ENCODE results near the gene DRAM1. TPM values are rescaled to one million over a fixed set of nuclear protein-coding genes. Genes with fewer than 3 reads are reported as not detected.

Gene DRAM1
- total and polyA plus RNA-seq, 4 experiments from 2014 or later = 0.83 to 2.8 (median 2.5) TPM

DNA sequence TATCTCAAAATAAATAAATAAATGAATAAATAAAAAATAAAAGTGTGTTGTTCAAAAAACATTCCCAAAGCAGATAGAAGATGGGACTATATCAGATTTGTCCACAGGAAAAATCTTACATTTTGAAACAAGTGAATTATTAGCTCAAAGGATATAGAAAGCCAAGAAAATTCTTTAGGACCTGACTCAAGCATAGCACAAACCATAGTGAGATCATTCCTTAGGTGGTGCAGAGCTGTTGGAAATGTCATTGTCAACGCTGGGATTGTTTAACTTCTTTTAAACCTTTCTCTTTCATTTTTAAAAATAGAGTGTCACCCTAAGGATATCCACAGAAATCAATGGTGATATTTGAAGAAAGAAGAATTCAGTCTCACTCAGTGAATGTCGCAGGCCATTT is 43.5 kb downstream of the DRAM1 start:
- POLR2A ChIA-PET (ENCODE audit: partially characterized antibody) = no interaction called here
- no peak for DNase-seq
- Histone ChIP-seq H3K36me3 (ENCODE audit: insufficient read depth, low read length) (no peaks in the 10 kb centered on the region), H3K4me3 (ENCODE audit: low read length in 2 of 2) (no peak overlapping the region), H3K27me3 (ENCODE audit: insufficient read depth, low read length) (no peaks in the 10 kb centered on the region), H3K4me1 (ENCODE audit: insufficient read depth, low read length) (peaks cover 10% of the 10 kb centered on the region), H3K27ac (ENCODE audit: low read depth, low read length) (no peak overlapping the region), H3K9me3 (ENCODE audit: control insufficient read depth in 1 of 2, low read length in 2 of 2) (no peaks in the 10 kb centered on the region)
- H3K27ac Mint-ChIP-seq = no peak overlapping the region
- H3K36me3 Mint-ChIP-seq = peaks cover 1 to 5% of the 10 kb centered on the region in 2 donors
- intact Hi-C loops (cut with micrococcal nuclease) = no loop called here
- H3K27me3 Mint-ChIP-seq = no peaks in the 10 kb centered on the region
- CTCF ChIA-PET (ENCODE audit: partially characterized antibody) = interaction anchor here (1.9 kb wide), 1 partner anchor 564 kb away, joined by 6 read pairs; no protein-coding TSS in a partner anchor
- no peaks in the 10 kb centered on the region for H3K9me3 Mint-ChIP-seq
- peaks cover 0 to 14% (median 5%) of the 10 kb centered on the region in 4 donors for H3K4me1 Mint-ChIP-seq
- no peak overlapping the region for H3K4me3 Mint-ChIP-seq

DNA sequence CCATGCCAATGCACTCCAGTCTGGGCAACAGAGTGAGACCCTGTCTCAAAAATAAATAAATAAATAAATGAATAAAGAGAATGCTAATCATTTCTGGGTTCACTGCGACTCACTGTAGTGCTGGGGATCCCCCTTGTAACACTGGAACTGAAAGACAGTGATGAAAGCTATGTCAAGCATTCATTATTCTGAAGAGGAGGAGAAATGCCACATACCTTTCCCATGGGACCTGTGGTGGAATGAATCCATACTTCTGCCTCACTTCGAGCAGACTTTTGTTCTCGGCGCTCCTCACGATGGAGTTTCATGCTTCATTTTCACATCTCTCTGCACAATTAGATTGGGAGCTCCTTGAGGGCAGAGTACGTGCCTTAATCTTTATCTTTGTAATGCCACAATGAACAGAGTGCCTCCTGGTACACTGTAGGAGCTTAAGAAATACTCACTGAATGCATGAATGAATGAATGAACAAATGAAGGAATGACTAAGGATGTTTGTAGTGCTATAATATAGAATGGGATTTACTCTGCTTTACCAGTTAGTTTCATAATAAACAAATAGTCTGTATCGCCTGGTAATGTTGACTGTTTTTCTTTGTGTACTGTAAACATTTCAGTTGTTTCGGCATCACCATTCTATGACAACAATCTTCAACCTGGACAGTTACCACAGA is 45.8 kb downstream of the DRAM1 start:
- H3K27ac ChIP-seq (ENCODE audit: low read depth, low read length) = no peak overlapping the region
- Mint-ChIP-seq H3K27ac (no peak overlapping the region), H3K36me3 (peaks cover 1 to 5% of the 10 kb centered on the region in 2 donors), H3K9me3 (no peaks in the 10 kb centered on the region), H3K27me3 (peaks cover 0 to 4% of the 10 kb centered on the region in 2 donors), H3K4me1 (peaks cover 0 to 1% (median 0%) of the 10 kb centered on the region in 4 donors), H3K4me3 (no peak overlapping the region)
- no peak overlapping the region for H3K4me3 ChIP-seq (ENCODE audit: low read length in 2 of 2)
- no peaks in the 10 kb centered on the region for H3K27me3 ChIP-seq (ENCODE audit: insufficient read depth, low read length)
- ChIA-PET POLR2A (ENCODE audit: partially characterized antibody) (no interaction called here), CTCF (ENCODE audit: partially characterized antibody) (no interaction called here)
- no peak for DNase-seq
- H3K9me3 ChIP-seq (ENCODE audit: control insufficient read depth in 1 of 2, low read length in 2 of 2) = no peaks in the 10 kb centered on the region
- no peaks in the 10 kb centered on the region for H3K4me1 ChIP-seq (ENCODE audit: insufficient read depth, low read length)
- H3K36me3 ChIP-seq (ENCODE audit: insufficient read depth, low read length) = no peaks in the 10 kb centered on the region
- intact Hi-C loops (cut with micrococcal nuclease) = no loop called here

DNA sequence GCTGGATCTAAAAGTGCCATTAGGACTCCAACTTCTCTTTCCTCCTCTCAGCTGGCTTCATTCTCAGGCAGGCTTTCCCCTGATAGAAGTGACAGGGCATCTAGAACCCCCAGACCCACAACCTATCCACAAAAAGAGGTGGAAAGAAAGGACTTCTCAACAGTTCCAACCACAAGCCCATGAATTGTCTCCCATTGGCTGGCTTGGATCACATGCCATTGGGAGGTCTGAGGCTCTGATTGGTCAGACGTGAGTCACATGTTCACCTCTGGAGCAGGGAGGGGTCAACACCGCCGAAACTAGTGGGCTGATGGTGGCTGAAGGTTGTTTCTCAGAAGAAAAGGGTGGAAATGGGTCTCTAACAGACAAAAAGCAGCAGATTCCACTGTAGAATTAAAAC is 47.2 kb downstream of the DRAM1 start:
- DNase-seq = no peak
- H3K27ac ChIP-seq (ENCODE audit: low read depth, low read length) = no peak overlapping the region
- Mint-ChIP-seq H3K27me3 (peaks cover 4 to 5% of the 10 kb centered on the region in 2 donors), H3K4me1 (no peaks in the 10 kb centered on the region), H3K27ac (no peak overlapping the region), H3K4me3 (no peak overlapping the region), H3K9me3 (no peaks in the 10 kb centered on the region), H3K36me3 (peaks cover 1 to 5% of the 10 kb centered on the region in 2 donors)
- no peaks in the 10 kb centered on the region for H3K4me1 ChIP-seq (ENCODE audit: insufficient read depth, low read length)
- CTCF ChIA-PET (ENCODE audit: partially characterized antibody) = no interaction called here
- POLR2A ChIA-PET (ENCODE audit: partially characterized antibody) = no interaction called here
- intact Hi-C loops (cut with micrococcal nuclease) = no loop called here
- H3K36me3 ChIP-seq (ENCODE audit: insufficient read depth, low read length) = no peaks in the 10 kb centered on the region
- H3K4me3 ChIP-seq (ENCODE audit: low read length in 2 of 2) = no peak overlapping the region
- H3K9me3 ChIP-seq (ENCODE audit: control insufficient read depth in 1 of 2, low read length in 2 of 2) = no peaks in the 10 kb centered on the region
- H3K27me3 ChIP-seq (ENCODE audit: insufficient read depth, low read length) = no peaks in the 10 kb centered on the region

DNA sequence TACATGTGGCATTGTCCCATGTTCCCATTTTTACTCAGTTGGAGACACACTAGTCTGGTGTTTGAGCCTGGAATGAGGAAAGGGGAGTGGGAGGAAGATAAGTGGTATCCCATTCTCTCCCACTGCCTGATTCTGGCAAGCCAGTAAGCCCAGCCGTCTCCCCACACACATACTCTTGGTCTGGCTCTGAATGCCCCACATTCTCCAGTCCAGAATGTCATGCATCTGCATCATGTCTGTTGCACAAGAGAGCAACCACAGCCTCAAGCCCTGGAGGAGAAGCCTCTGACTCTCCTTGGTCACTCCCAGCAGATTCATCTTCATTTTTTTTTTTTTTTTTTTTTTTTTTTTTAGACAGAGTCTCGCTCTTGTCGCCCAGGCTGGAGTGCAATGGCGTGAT is 48.0 kb downstream of the DRAM1 start:
- ChIA-PET POLR2A (ENCODE audit: partially characterized antibody) (no interaction called here), CTCF (ENCODE audit: partially characterized antibody) (interaction anchor here (0.6 kb wide), 1 partner anchor 496 kb away, joined by 3 read pairs; no protein-coding TSS in a partner anchor)
- H3K4me3 Mint-ChIP-seq = no peak overlapping the region
- no peak for DNase-seq
- intact Hi-C loops (cut with micrococcal nuclease) = no loop called here
- H3K9me3 ChIP-seq (ENCODE audit: control insufficient read depth in 1 of 2, low read length in 2 of 2) = no peaks in the 10 kb centered on the region
- no peaks in the 10 kb centered on the region for H3K4me1 ChIP-seq (ENCODE audit: insufficient read depth, low read length)
- H3K9me3 Mint-ChIP-seq = no peaks in the 10 kb centered on the region
- H3K27ac Mint-ChIP-seq = no peak overlapping the region
- H3K4me3 ChIP-seq (ENCODE audit: low read length in 2 of 2) = no peak overlapping the region
- no peaks in the 10 kb centered on the region for H3K4me1 Mint-ChIP-seq
- H3K27me3 ChIP-seq (ENCODE audit: insufficient read depth, low read length) = no peaks in the 10 kb centered on the region
- H3K27ac ChIP-seq (ENCODE audit: low read depth, low read length) = no peak overlapping the region
- peaks cover 0 to 5% of the 10 kb centered on the region in 2 donors for H3K36me3 Mint-ChIP-seq
- peaks cover 4 to 5% of the 10 kb centered on the region in 2 donors for H3K27me3 Mint-ChIP-seq
- no peaks in the 10 kb centered on the region for H3K36me3 ChIP-seq (ENCODE audit: insufficient read depth, low read length)

DNA sequence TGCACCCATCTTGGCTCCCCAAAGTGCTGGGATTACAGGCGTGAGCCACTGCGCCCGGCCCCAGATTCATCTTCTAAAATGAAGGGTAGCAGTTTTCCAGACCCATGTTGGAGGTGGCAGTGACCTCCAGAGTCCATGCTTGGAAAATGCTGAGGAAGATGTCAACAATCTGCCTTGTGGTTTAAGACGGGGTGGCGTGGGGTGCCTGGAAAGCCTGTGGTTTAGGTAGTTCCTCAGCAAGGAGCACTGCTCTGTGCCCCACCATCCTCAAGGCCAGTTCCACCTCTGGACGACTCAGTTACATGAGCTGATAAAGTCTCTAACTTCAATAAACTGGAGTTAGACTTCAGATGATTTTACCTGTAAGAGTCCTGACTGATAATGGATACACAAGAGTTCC is 48.6 kb downstream of the DRAM1 start:
- Mint-ChIP-seq H3K4me3 (no peak overlapping the region), H3K36me3 (peaks cover 0 to 5% of the 10 kb centered on the region in 2 donors), H3K27ac (no peak overlapping the region), H3K4me1 (no peaks in the 10 kb centered on the region), H3K9me3 (no peaks in the 10 kb centered on the region), H3K27me3 (peaks cover 7% of the 10 kb centered on the region in 2 donors)
- ChIA-PET POLR2A (ENCODE audit: partially characterized antibody) (no interaction called here), CTCF (ENCODE audit: partially characterized antibody) (interaction anchor here (0.6 kb wide), 1 partner anchor 496 kb away, joined by 3 read pairs; no protein-coding TSS in a partner anchor)
- Histone ChIP-seq H3K27me3 (ENCODE audit: insufficient read depth, low read length) (no peaks in the 10 kb centered on the region), H3K36me3 (ENCODE audit: insufficient read depth, low read length) (no peaks in the 10 kb centered on the region), H3K4me1 (ENCODE audit: insufficient read depth, low read length) (no peaks in the 10 kb centered on the region), H3K9me3 (ENCODE audit: control insufficient read depth in 1 of 2, low read length in 2 of 2) (no peaks in the 10 kb centered on the region), H3K27ac (ENCODE audit: low read depth, low read length) (no peak overlapping the region), H3K4me3 (ENCODE audit: low read length in 2 of 2) (no peak overlapping the region)
- intact Hi-C loops (cut with micrococcal nuclease) = no loop called here
- no peak for DNase-seq

DNA sequence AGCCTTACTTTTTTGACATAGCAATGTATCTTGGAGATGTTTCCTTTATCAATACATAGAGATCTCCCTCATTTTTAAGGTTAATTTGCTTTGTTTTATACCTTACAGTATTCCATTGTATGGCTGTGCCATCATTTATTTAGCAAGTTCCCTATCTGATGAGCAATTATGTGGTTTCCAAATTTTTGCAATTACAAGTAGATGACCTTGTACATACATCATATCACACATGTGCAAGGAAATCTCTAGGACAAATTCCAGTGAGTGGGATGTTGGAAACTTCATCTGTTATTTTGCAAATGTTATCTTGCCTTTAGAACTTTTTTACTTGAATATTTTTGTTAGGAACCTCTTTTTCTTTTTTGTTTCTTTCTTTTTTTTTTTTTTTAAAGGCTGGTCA is 49.7 kb downstream of the DRAM1 start:
- H3K36me3 ChIP-seq (ENCODE audit: insufficient read depth, low read length) = no peaks in the 10 kb centered on the region
- no peak overlapping the region for H3K4me3 Mint-ChIP-seq
- peaks cover 7% of the 10 kb centered on the region in 2 donors for H3K27me3 Mint-ChIP-seq
- H3K4me1 Mint-ChIP-seq = no peaks in the 10 kb centered on the region
- peaks cover 0 to 1% of the 10 kb centered on the region in 2 donors for H3K36me3 Mint-ChIP-seq
- no peak overlapping the region for H3K4me3 ChIP-seq (ENCODE audit: low read length in 2 of 2)
- no peaks in the 10 kb centered on the region for H3K9me3 ChIP-seq (ENCODE audit: control insufficient read depth in 1 of 2, low read length in 2 of 2)
- H3K27ac Mint-ChIP-seq = no peak overlapping the region
- H3K27ac ChIP-seq (ENCODE audit: low read depth, low read length) = no peak overlapping the region
- CTCF ChIA-PET (ENCODE audit: partially characterized antibody) = no interaction called here
- no peak for DNase-seq
- H3K27me3 ChIP-seq (ENCODE audit: insufficient read depth, low read length) = no peaks in the 10 kb centered on the region
- H3K9me3 Mint-ChIP-seq = no peaks in the 10 kb centered on the region
- intact Hi-C loops (cut with micrococcal nuclease) = no loop called here
- POLR2A ChIA-PET (ENCODE audit: partially characterized antibody) = no interaction called here
- no peaks in the 10 kb centered on the region for H3K4me1 ChIP-seq (ENCODE audit: insufficient read depth, low read length)

DNA sequence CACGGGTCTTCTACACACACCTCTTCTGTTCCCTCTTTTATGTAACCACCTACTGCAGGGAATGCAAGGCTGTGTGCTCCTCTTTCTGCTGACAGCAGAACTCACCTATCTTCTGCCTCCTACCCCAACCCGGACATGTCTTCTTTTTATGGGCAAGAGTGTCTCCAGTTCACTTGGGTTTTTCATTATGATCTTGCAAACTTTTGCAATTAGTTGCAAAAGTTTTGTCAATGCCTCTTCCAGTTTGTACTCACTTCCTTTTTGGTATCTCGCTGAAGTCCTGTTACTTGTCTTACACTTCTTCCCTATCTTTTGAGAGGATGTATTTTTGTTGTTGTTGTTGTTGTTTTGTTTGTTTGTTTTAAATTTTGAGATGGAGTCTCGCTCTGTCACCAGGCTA is 50.6 kb downstream of the DRAM1 start:
- intact Hi-C loops (cut with micrococcal nuclease) = no loop called here
- no peak overlapping the region for H3K27ac ChIP-seq (ENCODE audit: low read depth, low read length)
- Mint-ChIP-seq H3K36me3 (no peaks in the 10 kb centered on the region), H3K9me3 (no peaks in the 10 kb centered on the region), H3K27ac (no peak overlapping the region), H3K4me1 (no peaks in the 10 kb centered on the region), H3K27me3 (peaks cover 7% of the 10 kb centered on the region in 2 donors), H3K4me3 (no peak overlapping the region)
- H3K4me3 ChIP-seq (ENCODE audit: low read length in 2 of 2) = no peak overlapping the region
- H3K4me1 ChIP-seq (ENCODE audit: insufficient read depth, low read length) = no peaks in the 10 kb centered on the region
- H3K27me3 ChIP-seq (ENCODE audit: insufficient read depth, low read length) = no peaks in the 10 kb centered on the region
- POLR2A ChIA-PET (ENCODE audit: partially characterized antibody) = no interaction called here
- CTCF ChIA-PET (ENCODE audit: partially characterized antibody) = interaction anchor here (0.6 to 1.4 kb wide), 2 partner anchors 11 to 98 kb away, joined by 3 read pairs; no protein-coding TSS in a partner anchor
- DNase-seq = no peak
- H3K36me3 ChIP-seq (ENCODE audit: insufficient read depth, low read length) = no peaks in the 10 kb centered on the region
- no peaks in the 10 kb centered on the region for H3K9me3 ChIP-seq (ENCODE audit: control insufficient read depth in 1 of 2, low read length in 2 of 2)

Data from CD4-positive, alpha-beta memory T cell (primary cell).